ENCODE results near the gene ALDH5A1.
A peak's percentile ranks its signal among the peaks of the same experiment; 100 is the strongest.

ALDH5A1 gene

DNA sequence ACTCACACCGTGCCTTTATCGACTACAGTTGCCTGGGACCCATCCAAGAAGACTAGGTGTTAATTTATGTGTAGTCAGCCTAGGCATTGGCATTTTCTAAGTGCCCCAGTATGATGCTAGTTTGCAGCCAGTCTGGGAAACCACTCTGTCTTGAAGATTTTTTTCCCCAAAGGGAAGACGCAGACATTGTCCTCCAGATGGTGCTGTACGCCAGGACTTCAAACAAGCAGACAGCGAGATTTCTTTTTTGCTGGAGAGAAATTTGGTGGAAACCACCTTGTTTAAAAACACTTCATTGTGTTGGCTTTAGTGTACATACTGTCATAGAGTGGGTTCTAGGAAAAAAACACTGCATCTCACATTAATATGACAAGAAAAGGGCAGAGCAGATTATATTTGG lies 30.0 kb downstream of the ALDH5A1 start:
- DNase-seq (ENCODE audit: low spot score) = peak; percentile 35

GRCh38 chr6:24529985-24530384 lies 35.2 kb downstream of the ALDH5A1 start:
- no peak for DNase-seq (ENCODE audit: low spot score)

GRCh38 chr6:24534329-24534728 lies 39.6 kb downstream of the ALDH5A1 start:
- DNase-seq (ENCODE audit: low spot score) = no peak

- DNase-seq (ENCODE audit: low spot score) = no peak
These were observed 40.4 kb downstream of the ALDH5A1 start for GRCh38 chr6:24535210-24535609.

GRCh38 chr6:24536466-24536865 lies 41.7 kb downstream of the ALDH5A1 start:
- DNase-seq (ENCODE audit: low spot score) = no peak

DNA sequence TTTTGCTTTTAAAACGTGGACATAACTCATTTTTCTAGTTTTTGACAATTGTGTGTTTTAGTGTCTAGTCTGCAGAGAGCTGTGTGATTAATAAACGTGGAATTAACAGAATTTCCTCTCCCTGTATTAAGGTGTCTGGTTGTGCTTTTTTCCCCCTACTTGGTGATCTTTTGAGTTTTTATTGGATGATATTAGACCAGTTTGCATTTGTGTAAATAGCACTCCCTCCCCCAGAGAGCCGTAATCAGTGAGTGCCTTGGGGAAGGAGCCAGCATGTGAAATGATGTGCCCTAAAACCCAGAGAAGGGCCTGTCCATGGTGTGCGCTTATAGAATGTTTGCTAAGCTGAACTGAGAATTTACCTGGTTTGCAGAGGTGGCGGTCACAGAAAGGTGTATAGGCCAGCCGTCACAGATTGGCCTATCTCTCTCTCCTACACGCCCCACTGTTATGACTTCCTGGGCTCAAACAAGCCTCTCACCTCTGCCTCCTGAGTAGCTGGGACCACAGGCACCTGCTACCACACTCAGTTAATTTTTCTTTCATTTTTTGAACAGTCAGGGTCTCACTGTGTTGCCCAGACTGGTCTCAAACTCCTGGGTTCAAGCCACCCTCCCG lies 42.4 kb downstream of the ALDH5A1 start:
- DNase-seq (ENCODE audit: low spot score) = no peak

DNA sequence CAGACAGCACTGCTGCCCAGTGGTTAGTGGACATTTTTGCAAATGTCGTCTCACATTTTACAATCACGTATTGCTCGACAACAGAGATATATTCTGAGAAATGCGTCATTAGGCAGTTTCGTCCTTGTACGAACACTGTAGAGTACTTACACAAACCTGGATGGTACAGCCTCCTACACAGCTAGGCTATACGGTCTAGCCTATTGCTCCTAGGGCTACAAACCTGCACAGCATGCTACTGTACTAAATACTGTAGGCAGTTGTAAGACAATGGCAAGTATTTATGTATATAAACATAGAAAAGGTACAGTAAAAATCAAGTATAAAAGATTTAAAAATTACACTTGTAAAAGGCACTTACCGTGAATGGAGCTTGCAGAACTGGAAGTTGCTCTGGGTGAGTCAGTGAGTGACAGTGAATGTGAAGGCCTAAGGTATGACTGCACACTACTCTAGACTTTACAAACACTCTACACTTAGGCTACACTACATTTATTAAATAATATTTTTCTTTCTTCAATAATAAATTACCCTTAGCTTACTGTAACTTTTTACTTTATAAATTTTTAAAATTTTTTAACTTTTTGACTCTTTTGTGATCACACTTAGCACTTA lies 43.1 kb downstream of the ALDH5A1 start:
- DNase-seq (ENCODE audit: low spot score) = no peak

- DNase-seq (ENCODE audit: low spot score) = no peak
These were observed 44.6 kb downstream of the ALDH5A1 start for GRCh38 chr6:24539416-24539815.

GRCh38 chr6:24540197-24540596 lies 45.4 kb downstream of the ALDH5A1 start:
- DNase-seq (ENCODE audit: low spot score) = no peak

GRCh38 chr6:24543683-24544082 lies 48.9 kb downstream of the ALDH5A1 start:
- no peak for DNase-seq (ENCODE audit: low spot score)

DNA sequence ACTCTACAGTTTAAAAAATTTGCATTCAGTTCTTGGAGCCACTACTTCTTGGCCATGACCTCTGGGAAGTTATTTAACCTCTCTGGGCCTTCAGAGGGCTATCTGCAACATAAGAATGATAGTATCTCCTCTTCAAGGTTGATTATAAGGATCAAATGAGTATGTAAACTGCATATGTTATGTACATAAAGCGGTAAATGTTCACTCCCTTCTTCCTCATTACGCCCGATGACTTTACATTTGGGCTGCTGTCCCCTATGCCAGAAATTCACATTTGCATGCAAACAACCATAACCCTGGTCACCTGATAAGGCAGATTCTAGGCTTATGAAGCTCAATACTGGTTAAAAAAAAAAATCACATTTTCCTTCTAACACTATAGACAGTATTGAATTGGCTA lies 50.4 kb downstream of the ALDH5A1 start:
- no peak for DNase-seq (ENCODE audit: low spot score)

GRCh38 chr6:24545691-24546090 lies 50.9 kb downstream of the ALDH5A1 start:
- DNase-seq (ENCODE audit: low spot score) = no peak

- DNase-seq (ENCODE audit: low spot score) = no peak
These were observed 51.7 kb downstream of the ALDH5A1 start for GRCh38 chr6:24546439-24546838.

DNA sequence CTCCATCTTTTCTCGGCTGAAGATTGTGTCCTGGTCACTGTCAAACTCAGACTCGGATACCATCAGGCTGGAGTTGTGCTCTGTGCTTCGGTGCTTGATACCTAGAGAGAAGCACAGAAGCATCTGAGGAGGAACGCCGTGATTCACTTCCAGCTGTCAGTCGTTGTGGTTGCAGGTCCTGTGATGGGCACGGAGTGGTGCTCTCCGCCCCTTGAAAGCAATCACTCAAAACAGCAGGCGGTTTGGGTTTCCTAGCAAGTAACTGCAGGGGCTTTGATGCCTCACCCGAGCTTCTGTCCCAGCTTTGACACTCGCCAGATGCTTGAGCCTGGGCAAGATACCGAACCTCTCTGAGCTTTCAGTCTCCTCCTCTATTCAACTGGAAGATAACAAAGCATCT lies 52.5 kb downstream of the ALDH5A1 start:
- DNase-seq (ENCODE audit: low spot score) = no peak

DNA sequence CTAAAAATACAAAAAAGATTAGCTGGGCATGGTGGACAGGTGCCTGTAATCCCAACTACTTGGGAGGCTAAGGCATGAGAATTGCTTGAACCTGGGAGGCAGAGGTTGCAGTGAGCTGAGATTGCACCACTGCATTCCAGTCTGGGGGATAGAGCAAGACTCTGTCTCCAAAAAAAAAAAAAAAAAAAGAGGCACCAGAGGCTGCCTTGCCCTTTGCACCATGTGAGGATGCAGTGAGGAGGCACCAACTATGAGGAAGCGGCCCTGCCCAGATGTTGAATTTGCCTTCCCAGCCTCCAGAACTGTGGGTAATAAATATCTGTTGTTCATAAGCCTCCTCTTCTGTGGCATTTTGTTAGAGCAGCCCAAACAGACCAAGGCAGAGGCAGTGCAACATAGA lies 54.4 kb downstream of the ALDH5A1 start:
- DNase-seq (ENCODE audit: low spot score) = no peak

DNA sequence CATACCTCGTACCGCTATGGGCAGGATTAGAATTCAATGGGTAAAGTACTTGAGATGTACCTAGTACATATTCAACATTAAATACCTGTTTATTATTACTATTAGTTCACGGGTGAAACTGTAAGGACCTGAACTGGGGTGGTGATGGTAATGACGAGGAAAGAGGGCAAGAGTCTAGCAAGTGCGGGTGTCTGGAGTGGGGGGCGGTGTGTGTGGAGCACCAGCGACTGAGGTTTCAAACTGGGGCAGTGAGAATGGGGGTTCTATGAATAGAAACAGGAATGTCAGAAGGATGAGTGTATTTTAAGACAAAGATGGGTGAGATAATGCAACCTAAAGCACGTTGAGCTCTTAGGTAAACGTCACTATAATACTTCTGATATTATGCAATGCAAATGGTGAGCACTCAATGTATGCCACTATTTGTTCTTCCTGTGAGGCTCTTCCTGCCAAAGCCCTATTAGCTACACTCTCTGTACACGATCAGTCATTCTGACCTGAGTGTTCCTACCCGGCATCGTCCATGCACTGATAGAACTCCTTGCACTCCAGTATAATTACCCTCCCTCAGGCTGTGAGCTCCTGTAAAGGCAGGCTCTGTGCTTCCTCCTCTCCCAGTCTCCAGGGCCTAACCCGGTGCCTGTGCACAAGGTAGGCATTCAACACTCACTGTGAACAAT lies 55.0 kb downstream of the ALDH5A1 start:
- peak; percentile 60 for DNase-seq (ENCODE audit: low spot score)

DNA sequence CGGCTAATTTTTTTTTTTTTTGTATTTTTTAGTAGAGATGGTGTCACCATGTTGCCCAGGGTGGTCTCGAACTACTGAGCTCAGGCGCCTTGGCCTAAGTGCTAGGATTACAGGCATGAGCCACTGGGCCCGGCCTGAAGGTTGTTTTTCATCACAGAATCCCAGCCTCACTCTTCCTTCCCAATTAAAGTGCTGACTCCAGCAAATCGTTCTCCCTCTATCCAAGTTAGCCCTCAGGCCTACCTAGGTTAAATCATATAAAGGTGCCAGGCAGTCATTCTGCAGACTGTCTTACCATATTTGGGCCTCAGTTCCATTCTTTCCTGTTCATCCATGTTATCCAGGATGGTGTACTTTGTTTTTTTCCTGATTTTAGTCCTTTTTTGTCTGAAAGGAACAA lies 56.4 kb downstream of the ALDH5A1 start:
- DNase-seq (ENCODE audit: low spot score) = no peak

DNA sequence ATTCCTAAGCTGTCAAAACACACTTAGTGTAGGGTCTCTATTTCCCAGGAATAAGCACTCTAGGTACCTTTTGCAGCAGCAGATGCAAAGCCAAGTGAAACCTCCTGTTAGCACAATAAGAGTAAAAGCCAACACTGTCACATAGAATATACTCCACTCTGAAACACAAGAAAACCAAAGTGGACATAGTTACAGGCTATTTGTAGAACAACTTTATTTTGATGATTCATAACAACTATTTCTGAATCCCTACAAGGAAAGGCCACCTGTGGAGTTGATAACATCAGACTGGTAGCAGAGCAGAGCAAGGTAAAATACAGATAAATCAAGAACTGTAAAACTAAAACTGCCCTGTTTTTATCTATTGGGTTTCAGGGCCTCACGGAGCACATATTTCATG lies 59.7 kb downstream of the ALDH5A1 start:
- DNase-seq (ENCODE audit: low spot score) = no peak

DNA sequence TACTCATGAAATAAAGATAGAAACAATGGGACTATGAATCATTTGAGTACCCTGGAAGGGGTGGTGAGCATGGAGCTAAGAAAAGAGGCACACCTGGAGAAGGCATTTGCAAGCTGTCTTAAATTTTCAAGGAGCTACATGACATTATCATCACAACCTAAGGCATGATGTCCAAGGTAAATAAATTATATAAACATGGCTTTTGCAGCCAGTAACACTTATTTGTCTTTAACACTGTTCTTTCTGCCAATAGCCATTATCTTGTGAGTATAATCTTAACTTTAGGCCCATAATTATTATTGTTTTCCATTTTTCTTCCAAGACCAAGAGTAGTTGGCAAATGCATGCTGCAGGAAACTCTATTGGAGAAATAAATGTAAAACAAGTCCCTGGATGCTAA lies 63.7 kb downstream of the ALDH5A1 start:
- no peak for DNase-seq (ENCODE audit: low spot score)

DNA sequence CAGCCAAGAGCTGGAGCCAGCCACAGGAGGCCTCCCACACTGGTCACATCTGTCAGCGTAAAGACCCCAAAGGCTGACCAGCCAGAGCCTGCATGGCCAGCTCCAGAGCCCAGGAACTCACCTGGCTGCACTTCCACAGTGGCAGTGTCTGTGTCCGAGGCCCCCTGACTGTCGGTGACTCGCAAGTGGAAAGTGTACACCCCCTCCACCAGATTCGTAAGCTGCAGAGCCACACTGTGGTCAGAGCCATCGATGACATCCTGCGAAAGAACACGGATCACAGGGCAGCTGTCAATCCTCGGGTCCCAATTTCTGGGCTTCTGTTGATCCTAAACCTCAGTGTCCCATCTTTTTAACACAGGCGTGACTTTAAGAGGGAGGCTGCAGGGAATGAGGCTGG lies 69.3 kb downstream of the ALDH5A1 start:
- DNase-seq (ENCODE audit: low spot score) = no peak

DNA sequence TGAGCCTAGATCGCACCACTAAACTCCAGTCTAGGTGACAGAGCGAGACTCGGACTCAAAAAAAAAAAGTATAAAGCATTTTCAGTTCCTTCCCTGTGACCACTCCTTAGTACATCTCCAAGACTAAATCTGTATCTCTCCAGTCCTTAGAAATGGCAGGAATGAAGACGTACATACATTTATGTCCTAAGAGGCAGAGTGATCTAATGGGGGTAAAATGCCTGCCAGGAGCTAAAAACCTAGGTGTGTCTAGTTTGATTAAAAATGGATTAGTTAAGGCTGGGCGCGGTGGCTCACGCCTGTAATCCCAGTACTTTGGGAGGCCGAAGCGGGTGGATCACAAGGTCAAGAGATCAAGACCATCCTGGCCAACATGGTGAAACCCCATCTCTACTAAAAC lies 70.4 kb downstream of the ALDH5A1 start:
- DNase-seq (ENCODE audit: low spot score) = no peak

GRCh38 chr6:24566020-24566767 lies 71.4 kb downstream of the ALDH5A1 start:
- DNase-seq (ENCODE audit: low spot score) = no peak

- no peak for DNase-seq (ENCODE audit: low spot score)
These were observed 73.9 kb downstream of the ALDH5A1 start for GRCh38 chr6:24568683-24569082.

Measured in putamen (tissue), 1 donor.